ENCODE data around the gene PLET1. TPM values are rescaled to one million over a fixed set of nuclear protein-coding genes. Genes with fewer than 3 reads are reported as not detected.

PLET1 gene
- total and polyA plus RNA-seq, 2 of the 8 experiments (the other 6 are each of a cell fraction or from before 2014, with no cell fraction given), result not detected

DNA sequence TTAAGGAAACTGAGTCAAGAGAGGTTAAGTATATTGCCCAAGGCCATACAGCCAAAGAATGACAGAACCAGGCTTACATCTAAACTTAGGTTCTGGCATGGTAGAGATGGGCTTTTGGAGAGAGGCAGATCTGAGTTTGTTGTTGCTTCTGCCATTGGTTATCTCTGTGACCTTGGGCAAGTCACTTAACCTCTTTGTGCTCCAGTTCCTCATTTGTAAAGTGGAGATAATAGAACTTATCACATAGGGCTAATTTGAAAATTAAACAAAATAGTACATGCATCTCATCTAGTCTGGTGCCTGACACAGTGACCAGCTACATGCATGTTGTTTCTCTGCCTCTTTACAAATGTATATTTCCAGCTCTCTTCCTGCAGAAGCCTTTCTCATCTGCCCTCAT, 47.0 kb upstream of the PLET1 start:
- Histone ChIP-seq H3K27me3 (replicated peaks in 1 of 4; ENCODE audit: control insufficient read depth in 3 of 4, extremely low read depth in 1 of 4, insufficient read depth in 3 of 4, low read length in 3 of 4) (no peaks in the 10 kb centered on the region), H2AFZ (ENCODE audit: low read length) (no peak overlapping the region), H3K23me2 (ENCODE audit: low read depth, low read length) (no peaks in the 10 kb centered on the region; the same call in 1 of the 2 replicates), H4K91ac (replicated peaks; ENCODE audit: insufficient read length, low read length) (no peak overlapping the region), H2BK12ac (ENCODE audit: low read depth, low read length) (no peak overlapping the region), H3K36me3 (ENCODE audit: control insufficient read depth in 2 of 4, insufficient read depth in 4 of 4, low read length in 3 of 4) (no peaks in the 10 kb centered on the region), H3K4me1 (replicated peaks in 1 of 4; ENCODE audit: control insufficient read depth in 3 of 4, insufficient read depth in 4 of 4, low read length in 3 of 4) (no peaks in the 10 kb centered on the region; a peak in 2 of 7 replicates), H2BK20ac (ENCODE audit: low read length) (no peak overlapping the region), H2BK15ac (ENCODE audit: low read length) (no peak overlapping the region), H3K9me3 (ENCODE audit: insufficient read depth in 2 of 2, low read depth in 1 of 2, low read length in 1 of 2) (0 out of 4 replicates have a peak, but pooled peaks cover 4 to 5% of the 10 kb centered on the region in 2 experiments), H3K9ac (replicated peaks in 1 of 4; ENCODE audit: extremely low read depth in 1 of 4, low read depth in 3 of 4, low read length in 3 of 4) (no peak overlapping the region), H3K27ac (ENCODE audit: low read depth, low read length) (no peak overlapping the region), H4K5ac (ENCODE audit: insufficient read length, low read depth, low read length) (no peak overlapping the region), H4K20me1 (replicated peaks in 1 of 2; ENCODE audit: control insufficient read depth in 1 of 2, insufficient read depth in 2 of 2, low read length in 2 of 2) (no peaks in the 10 kb centered on the region), H3K14ac (ENCODE audit: insufficient read length) (no peak overlapping the region), H3K18ac (ENCODE audit: extremely low read depth, low read length) (no peak overlapping the region), H2BK120ac (replicated peaks; ENCODE audit: low read depth, low read length) (no peak overlapping the region), H3K56ac (replicated peaks; ENCODE audit: insufficient read length, low read depth, low read length) (no peak overlapping the region), H3K23ac (ENCODE audit: insufficient read length) (no peak overlapping the region), H2BK5ac (ENCODE audit: low read depth, low read length) (no peak overlapping the region), H4K8ac (ENCODE audit: extremely low read depth, insufficient read depth, low read length) (no peak overlapping the region), H2AK5ac (ENCODE audit: low read depth, low read length) (no peak overlapping the region), H3K4me2 (ENCODE audit: insufficient read depth in 1 of 2, low read depth in 2 of 2, low read length in 2 of 2) (no peak overlapping the region), H3K4me3 (ENCODE audit: extremely low read depth in 1 of 4, insufficient read depth in 2 of 4, low read depth in 3 of 4, low read length in 4 of 4) (no peak overlapping the region), H3K79me2 (ENCODE audit: control insufficient read depth in 1 of 2, insufficient read depth in 2 of 2, low read length in 2 of 2) (no peaks in the 10 kb centered on the region), H3K79me1 (ENCODE audit: low read depth, low read length) (no peaks in the 10 kb centered on the region), H3K4ac (replicated peaks; ENCODE audit: insufficient read length, low read depth, low read length) (no peak overlapping the region)
- no peak for DNase-seq (ENCODE audit: low read depth in 1 of 2, low spot score in 2 of 2)
- FAIRE-seq, result no peak
- TF ChIP-seq ZNF274 (IDR thresholded peaks at IDR 0.05; ENCODE audit: borderline replicate concordance, extremely low read depth, low read length), result no peak
- TF ChIP-seq CBX8 (IDR thresholded peaks at IDR 0.05; ENCODE audit: borderline replicate concordance, low read depth, low read length), result no peak
- no peak for TF ChIP-seq GTF2F1 (IDR thresholded peaks at IDR 0.05; ENCODE audit: borderline replicate concordance, low read depth, low read length)
- TF ChIP-seq SUZ12 (IDR thresholded peaks at IDR 0.05; ENCODE audit: low read length), result no peak
- TF ChIP-seq KDM1A (IDR thresholded peaks at IDR 0.05; ENCODE audit: borderline replicate concordance, low read length), result no peak
- POLR2A ChIA-PET (ENCODE audit: partially characterized antibody), result no interaction called here
- CTCF ChIA-PET (ENCODE audit: partially characterized antibody), result no interaction called here
